GM23338 (cell line): ENCODE data around the gene DVL1. TPM values are rescaled to one million over a fixed set of nuclear protein-coding genes. Genes with fewer than 3 reads are reported as not detected.
A peak's percentile ranks its signal among the peaks of the same experiment; 100 is the strongest.

Experiments
- ATAC-seq: fragments of 200-7000 bp; cut with Tn5 transposase; 3 replicates; pipeline ENCODE4 v1.9.1; 2020
- DNase-seq: peaks from one replicate; pipeline ENCODE4 v3.0.0-alpha.2; 2015; ENCODE audit warnings: low spot score
- H2AFZ ChIP-seq: fragments of 200-600 bp; sonication (generic); 2 replicates; pipeline ENCODE4 v1.8.0; 2016; ENCODE audit warnings: antibody characterized with exemption, mild to moderate bottlenecking, moderate library complexity
- H3F3A ChIP-seq: fragments of 200-600 bp; sonication (generic); replicated peaks from 2 replicates; pipeline ENCODE4 v1.8.0; 2017; ENCODE audit warnings: antibody characterized with exemption, mixed run types, low read depth
- H3K27ac ChIP-seq: fragments of 200-600 bp; sonication (generic); 2 replicates; pipeline ENCODE4 v1.6.1; 2016; ENCODE audit warnings: low read depth
- H3K27me3 ChIP-seq: fragments of 200-600 bp; sonication (generic); 2 replicates; pipeline ENCODE4 v1.8.0; 2016; ENCODE audit warnings: mild to moderate bottlenecking, mixed run types, moderate library complexity; ENCODE audit not compliant: insufficient read depth
- H3K36me3 ChIP-seq: fragments of 200-600 bp; sonication (generic); 2 replicates; pipeline ENCODE4 v1.8.0; 2016; ENCODE audit warnings: mild to moderate bottlenecking; ENCODE audit not compliant: insufficient read depth
- H3K4me1 ChIP-seq: fragments of 200-600 bp; sonication (generic); 2 replicates; pipeline ENCODE4 v1.8.0; 2016; ENCODE audit warnings: mild to moderate bottlenecking, moderate library complexity; ENCODE audit not compliant: insufficient read depth
- H3K4me2 ChIP-seq: fragments of 200-600 bp; sonication (generic); 2 replicates; pipeline ENCODE4 v1.7.1; 2017; ENCODE audit warnings: mixed run types
- H3K4me3 ChIP-seq: fragments of 200-600 bp; sonication (generic); 2 replicates; pipeline ENCODE4 v1.6.1; 2016; ENCODE audit warnings: mixed run types
- H3K79me2 ChIP-seq: fragments of 200-600 bp; sonication (generic); replicated peaks from 2 replicates; pipeline ENCODE4 v1.8.0; 2017; ENCODE audit warnings: mild to moderate bottlenecking; ENCODE audit not compliant: insufficient read depth
- H3K9me2 ChIP-seq: fragments of 200-600 bp; sonication (generic); 2 replicates; pipeline ENCODE4 v1.8.0; 2017; ENCODE audit not compliant: insufficient read depth
- H4K20me1 ChIP-seq: fragments of 200-600 bp; sonication (generic); replicated peaks from 2 replicates; pipeline ENCODE4 v1.8.0; 2017; ENCODE audit warnings: mild to moderate bottlenecking; ENCODE audit not compliant: insufficient read depth
- H3K27ac Mint-ChIP-seq: 2 replicates; pipeline ENCODE4 v1.8.0; 2020; ENCODE audit warnings: inconsistent platforms, mild to moderate bottlenecking, moderate library complexity, mixed read lengths
- H3K27me3 Mint-ChIP-seq: 3 replicates; pipeline ENCODE4 v1.8.0; 2022; ENCODE audit warnings: low read depth, mild to moderate bottlenecking, moderate library complexity, mixed read lengths, inconsistent platforms; ENCODE audit not compliant: insufficient read depth, poor library complexity
- H3K36me3 Mint-ChIP-seq: 3 replicates; pipeline ENCODE4 v1.8.0; 2021; ENCODE audit warnings: low read depth, mild to moderate bottlenecking, inconsistent platforms, moderate library complexity, mixed read lengths
- H3K4me1 Mint-ChIP-seq: 3 replicates; pipeline ENCODE4 v1.8.0; 2020; ENCODE audit warnings: mild to moderate bottlenecking, inconsistent platforms, mixed read lengths
- H3K4me3 Mint-ChIP-seq: 3 replicates; pipeline ENCODE4 v1.8.0; 2021; ENCODE audit warnings: moderate library complexity, mild to moderate bottlenecking, inconsistent platforms, mixed read lengths
- H3K9me3 Mint-ChIP-seq: 3 replicates; pipeline ENCODE4 v1.8.0; 2020; ENCODE audit warnings: moderate library complexity, mild to moderate bottlenecking, inconsistent platforms, mixed read lengths
- CTCF ChIP-seq, 2 experiments: fragments of 200-600 bp in 1 of 2; sonication (generic) in 1 of 2; conservative IDR thresholded peaks; 2 replicates each; pipeline versions ENCODE4 v1.5.1 to v1.6.1; 2016 to 2017; ENCODE audit warnings: antibody characterized with exemption in 2 of 2, low read depth in 2 of 2, mild to moderate bottlenecking in 2 of 2, moderate library complexity in 1 of 2
- EZH2phosphoT487 ChIP-seq: fragments of 200-600 bp; sonication (generic); IDR thresholded peaks from one replicate; pipeline ENCODE4 v1.8.1; 2018; ENCODE audit warnings: antibody characterized with exemption; ENCODE audit not compliant: unreplicated experiment
- REST ChIP-seq: IDR thresholded peaks from one replicate; pipeline ENCODE4 v1.6.1; 2018; ENCODE audit warnings: antibody characterized with exemption; ENCODE audit not compliant: unreplicated experiment
- ZNF114 ChIP-seq: fragments of 250-450 bp; sonication (Bioruptor Pico); IDR thresholded peaks from 2 replicates; pipeline ENCODE4 v1.5.0; 2020; ENCODE audit warnings: mild to moderate bottlenecking, moderate library complexity
- polyA plus RNA-seq: library from polyadenylated mRNA; unstranded; fragments of >200 nt; fragmentation: Nextera tagmentation; extraction: Ambion mirVana; gene quantifications from 2 replicates; pipeline ENCODE4 v1.2.1, GENCODE V29; 2016
- total RNA-seq: library from RNA; depleted of rRNA; stranded (reverse); fragments of >200 nt; shearing (Covaris generic); gene quantifications from 2 replicates; pipeline ENCODE4 v1.2.3, GENCODE V29; 2014

Gene DVL1
- total and polyA plus RNA-seq, 2 experiments from 2014 or later: 13.5 to 69.7 TPM

GRCh38 chr1:1299686-1300351 lies 49.4 kb downstream of the DVL1 start:
- Histone ChIP-seq H3K9me2 (no peaks in the 10 kb centered on the region), H3K27me3 (no peaks in the 10 kb centered on the region), H3K4me1 (peaks cover under 1% of the 10 kb centered on the region; the same call in 1 of the 2 replicates), H2AFZ (no peak overlapping the region), H3K79me2 (no peaks in the 10 kb centered on the region), H3K4me2 (no peak overlapping the region), H3K27ac (no peak overlapping the region), H3F3A (0 out of 2 replicates have a peak, but pooled peaks cover 2% of the 10 kb centered on the region), H3K36me3 (no peaks in the 10 kb centered on the region), H3K4me3 (no peak overlapping the region), H4K20me1 (no peaks in the 10 kb centered on the region)
- peak; percentile 78 for DNase-seq
- peak; percentile 62 for ATAC-seq
- H3K4me1 Mint-ChIP-seq: peaks cover 3% of the 10 kb centered on the region; the same call in 1 of the 3 replicates
- H3K36me3 Mint-ChIP-seq: no peaks in the 10 kb centered on the region
- H3K4me3 Mint-ChIP-seq: no peak overlapping the region
- peaks cover 4% of the 10 kb centered on the region for H3K27me3 Mint-ChIP-seq
- no peaks in the 10 kb centered on the region for H3K9me3 Mint-ChIP-seq
- no peak overlapping the region for H3K27ac Mint-ChIP-seq
- TF ChIP-seq CTCF (conservative IDR thresholded peaks at IDR 0.05; ENCODE audit: low read depth in 2 of 2) (peak; percentile 46 to 55), REST (peak; percentile 27), EZH2phosphoT487 (no peak)

- H3K27me3 ChIP-seq: no peaks in the 10 kb centered on the region
Measured at GRCh38 chr1:1298861-1299685, 50.1 kb downstream of the DVL1 start.

More at GRCh38 chr1:1298861-1299685, 50.1 kb downstream of the DVL1 start:
- Histone ChIP-seq H3K4me1 (no peaks in the 10 kb centered on the region), H3F3A (0 out of 2 replicates have a peak, but pooled peaks cover 4% of the 10 kb centered on the region), H3K9me2 (no peaks in the 10 kb centered on the region), H3K27ac (no peak overlapping the region), H3K36me3 (no peaks in the 10 kb centered on the region), H4K20me1 (no peaks in the 10 kb centered on the region), H3K4me2 (no peak overlapping the region), H2AFZ (no peak overlapping the region), H3K4me3 (no peak overlapping the region), H3K79me2 (no peaks in the 10 kb centered on the region)
- ATAC-seq (peak; percentile 75), DNase-seq (peak; percentile 94)
- Mint-ChIP-seq H3K36me3 (no peaks in the 10 kb centered on the region), H3K4me3 (no peak overlapping the region), H3K4me1 (no peaks in the 10 kb centered on the region), H3K27me3 (no peaks in the 10 kb centered on the region), H3K9me3 (no peaks in the 10 kb centered on the region), H3K27ac (no peak overlapping the region)
- peak; percentile 92 for TF ChIP-seq REST
- TF ChIP-seq ZNF114 (CRISPR knock-in tag): no peak
